Heart right ventricle (tissue), 16 donors: Measurements from ENCODE around the gene HERPUD1. TPM values are rescaled to one million over a fixed set of nuclear protein-coding genes. Genes with fewer than 3 reads are reported as not detected.

ENCODE experiments used
- ATAC-seq, 8 donors: fragments of 200-7000 bp; cut with Tn5 transposase; one replicate each; pipeline ENCODE4 v1.9.1; 2020; ENCODE audit warnings: mild to moderate bottlenecking in 8 of 8, moderate library complexity in 8 of 8, moderate number of reproducible peaks in 1 of 8
- DNase-seq, 2 donors: peaks; one replicate each; pipeline ENCODE4 v3.0.0-alpha.2; 2020
- H3K27ac ChIP-seq, 10 donors: fragments of 200-600 bp; sonication (generic) in 2 of 10; one replicate each; pipeline versions ENCODE4 v1.5.0 to v1.8.0; 2020 to 2022; ENCODE audit warnings: mild to moderate bottlenecking in 3 of 10
- H3K27me3 ChIP-seq, 7 donors: fragments of 200-600 bp; one replicate each; pipeline ENCODE4 v1.8.0; 2021 to 2022; ENCODE audit warnings: mild to moderate bottlenecking in 2 of 7
- H3K36me3 ChIP-seq, 9 donors: fragments of 200-600 bp; sonication (generic) in 1 of 9; one replicate each; pipeline versions ENCODE4 v1.5.0 to v1.8.0; 2020 to 2022; ENCODE audit warnings: mild to moderate bottlenecking in 2 of 9
- H3K4me1 ChIP-seq, 9 donors: fragments of 200-600 bp; sonication (generic) in 1 of 9; one replicate each; pipeline versions ENCODE4 v1.5.0 to v1.8.0; 2020 to 2022; ENCODE audit warnings: mild to moderate bottlenecking in 4 of 9
- H3K4me3 ChIP-seq, 10 donors: fragments of 200-600 bp; sonication (generic) in 2 of 10; one replicate each; pipeline versions ENCODE4 v1.5.0 to v1.8.0; 2020 to 2022; ENCODE audit warnings: mild to moderate bottlenecking in 7 of 10, moderate library complexity in 2 of 10
- H3K9me3 ChIP-seq, 11 donors: fragments of 200-600 bp in 10 of 11; sonication (generic) in 2 of 11; one replicate each; pipeline versions ENCODE4 v1.5.0 to v1.8.0; 2013 to 2022; ENCODE audit warnings: mild to moderate bottlenecking in 2 of 11, control low read depth in 1 of 11, moderate library complexity in 1 of 11
- CTCF ChIP-seq, 9 donors: fragments of 200-600 bp; sonication (generic) in 2 of 9; IDR thresholded peaks; one replicate each; pipeline versions ENCODE4 v1.5.0 to v1.8.0; 2021 to 2022; ENCODE audit warnings: antibody characterized with exemption in 9 of 9, mild to moderate bottlenecking in 5 of 9, moderate library complexity in 1 of 9
- WGBS, 2 donors: extraction: QIAGEN DNeasy Blood & Tissue Kit; methylation state at CpG; one replicate each; pipeline ENCODE4 v1.1.7; 2013; ENCODE audit warnings: inconsistent platforms in 1 of 2; 5-methylcytosine and 5-hydroxymethylcytosine counted together
- intact Hi-C, 10 donors: fragments of 100-400 bp; cut with DNase I; formaldehyde crosslinking; loops; one replicate each; pipeline versions ENCODE4 v1.11.1 to v1.14.2; 2022
- polyA plus RNA-seq, 2 donors: library from polyadenylated mRNA; stranded (reverse); fragments of 200-250 nt; gene quantifications; one replicate each; pipeline ENCODE4 v1.2.3, GENCODE V29; 2013
- total RNA-seq, 10 donors: library from RNA; stranded (reverse); fragmentation: NEBNext Ultra II Directional in 3 of 10; extraction: Animal tissue kit (Norgen Biotek cat#: 25700) in 3 of 10; gene quantifications; one replicate each; pipeline versions ENCODE4 v1.2.1 to v1.2.4, GENCODE V29; 2021 to 2023
- donor health status: Arrhythmogenic right ventricular cardiomyopathy.
- donor health status: ischemic (EF 13 %, LVEDD 7.1; RV severe dilation, severe dysfunction).
- donor health status: healthy with polysubstance abuse.
- donor health status: DM: no; HTN: yes; CAD: no.
- donor health status: DM: no; HTN: no; CAD: no.
- donor health status: ischemic (EF 25% LVEDD 6.9; RV normal size, moderate dysfunction).
- donor health status: ischemic (EF 25% LVEDD 5.7; RV mildly dilated, moderate dysfunction).
- donor health status: healthy.
- donor health status: DM: yes; HTN: yes; CAD: no.
- donor health status: Ischemic cardiomyopathy.
- donor health status: ischemic (EF 35%, LVEDD 5.7; RV mildly dilated, moderate dysfunction).
- donor health status: nonischemic (EF 11% LVEDD 7.7; RV severe dilation, severe dysfunction).
- donor health status: DM: yes; HTN: yes; CAD: no.
- donor health status: PGD.
- donor health status: ischemic (EF 29% LVEDD 5.4; RV normal size, mild dysfunction).
- donor health status: nonischemic (EF 23%, LVEDD 6.1; RV moderate dilation, normal function).

HERPUD1 gene
- total and polyA plus RNA-seq, 12 donors = 29.6 to 175 (median 128) TPM

GRCh38 chr16:56903866-56904265 is 28.1 kb upstream of the HERPUD1 start:
- no peak for TF ChIP-seq CTCF (IDR thresholded peaks at IDR 0.05)
- intact Hi-C loops = loop anchor here in 1 of 10 donors (5.0 kb wide), 1 partner anchor 52 kb away; no protein-coding TSS in a partner anchor
- Histone ChIP-seq H3K4me1 (no peaks in the 10 kb centered on the region), H3K27me3 (no peaks in the 10 kb centered on the region), H3K36me3 (no peaks in the 10 kb centered on the region), H3K27ac (no peak overlapping the region), H3K9me3 (peaks cover 0 to 6% (median 0%) of the 10 kb centered on the region in 11 donors), H3K4me3 (no peak overlapping the region)
- DNase-seq = no peak
- no peak for ATAC-seq
- 89 to 97% methylated on average over 2 of the region's 2 CpGs for WGBS, 2 donors

- ATAC-seq (no peak), DNase-seq (no peak)
- intact Hi-C loops = no loop called here
- H3K4me3 ChIP-seq = no peak overlapping the region
- no peaks in the 10 kb centered on the region for H3K27me3 ChIP-seq
- H3K36me3 ChIP-seq = no peaks in the 10 kb centered on the region
- H3K9me3 ChIP-seq = peaks cover 0 to 6% (median 0%) of the 10 kb centered on the region in 11 donors
- no peak for TF ChIP-seq CTCF (IDR thresholded peaks at IDR 0.05)
- 96 to 98% methylated on average over 3 of the region's 3 CpGs for whole genome bisulfite sequencing, 2 donors
- peaks cover 4 to 34% (median 20%) of the 10 kb centered on the region in 9 donors for H3K4me1 ChIP-seq
- no peak overlapping the region for H3K27ac ChIP-seq
Measured at GRCh38 chr16:56907401-56907800, 24.5 kb upstream of the HERPUD1 start.

GRCh38 chr16:56909527-56909979 is 22.4 kb upstream of the HERPUD1 start:
- no peaks in the 10 kb centered on the region for H3K36me3 ChIP-seq
- peaks cover 0 to 6% (median 0%) of the 10 kb centered on the region in 11 donors for H3K9me3 ChIP-seq
- H3K27ac ChIP-seq = peak overlapping the region in 5 of 10 donors; percentile 34 to 85 (median 62)
- DNase-seq (no peak), ATAC-seq (no peak)
- WGBS, 2 donors = 67 to 73% methylated on average over 7 of the region's 7 CpGs
- H3K4me1 ChIP-seq = peaks cover 4 to 49% (median 26%) of the 10 kb centered on the region in 9 donors
- H3K4me3 ChIP-seq = no peak overlapping the region
- intact Hi-C loops = no loop called here
- H3K27me3 ChIP-seq = no peaks in the 10 kb centered on the region
- no peak for TF ChIP-seq CTCF (IDR thresholded peaks at IDR 0.05)

- no peak for DNase-seq
- TF ChIP-seq CTCF (IDR thresholded peaks at IDR 0.05) = no peak
- 85 to 92% methylated on average over 5 of the region's 5 CpGs for WGBS, 2 donors
- intact Hi-C loops = no loop called here
- Histone ChIP-seq H3K9me3 (peaks cover 0 to 6% (median 0%) of the 10 kb centered on the region in 11 donors), H3K27me3 (no peaks in the 10 kb centered on the region), H3K4me1 (peaks cover 4 to 54% (median 30%) of the 10 kb centered on the region in 9 donors), H3K27ac (peak overlapping the region in 7 of 10 donors; percentile 34 to 85 (median 62)), H3K36me3 (no peaks in the 10 kb centered on the region), H3K4me3 (no peak overlapping the region)
- ATAC-seq = no peak
Measured at GRCh38 chr16:56910112-56910511, 21.8 kb upstream of the HERPUD1 start.
